ENCODE results near the gene C9orf153.
"Not testable (repeated sequence)": the region's sequence is repeated elsewhere in the genome, so short reads cannot be mapped to it uniquely, and the experiment has no call there.

C9orf153 gene

GRCh38 chr9:86259557-86259956 lies at the start of gene C9orf153:
Gene C9orf153 (minus strand): TSS chr9:86259657. CDS start chr9:86229603, 30,054 bp downstream.
- Histone ChIP-seq H3K9ac (ENCODE audit: low read length) (no peak within 1 kb of the TSS), H3K9me3 (ENCODE audit: control insufficient read depth, low read length) (no peaks in the 10 kb centered on the region), H3K36me3 (ENCODE audit: control insufficient read depth, insufficient read depth, low read length) (no peaks in the 10 kb centered on the region), H3K4me1 (ENCODE audit: control insufficient read depth, insufficient read depth, low read length) (no peaks in the 10 kb centered on the region), H3K27me3 (ENCODE audit: control insufficient read depth, insufficient read depth, low read length) (no peaks in the 10 kb centered on the region), H3K4me3 (ENCODE audit: low read length) (no peak within 1 kb of the TSS)

- Histone ChIP-seq H3K4me3 (ENCODE audit: low read length) (no peak overlapping the region), H3K9me3 (ENCODE audit: control insufficient read depth, low read length) (no peaks in the 10 kb centered on the region), H3K9ac (ENCODE audit: low read length) (no peak overlapping the region), H3K4me1 (ENCODE audit: control insufficient read depth, insufficient read depth, low read length) (no peaks in the 10 kb centered on the region), H3K27me3 (ENCODE audit: control insufficient read depth, insufficient read depth, low read length) (no peaks in the 10 kb centered on the region), H3K36me3 (ENCODE audit: control insufficient read depth, insufficient read depth, low read length) (peaks cover 5% of the 10 kb centered on the region)
Observed at GRCh38 chr9:86308687-86309086, 49.2 kb upstream of the C9orf153 start.

- no peak overlapping the region for H3K9ac ChIP-seq (ENCODE audit: low read length)
- H3K36me3 ChIP-seq (ENCODE audit: control insufficient read depth, insufficient read depth, low read length): peaks cover 16% of the 10 kb centered on the region
Observed at GRCh38 chr9:86304236-86304730, 44.8 kb upstream of the C9orf153 start.

DNA sequence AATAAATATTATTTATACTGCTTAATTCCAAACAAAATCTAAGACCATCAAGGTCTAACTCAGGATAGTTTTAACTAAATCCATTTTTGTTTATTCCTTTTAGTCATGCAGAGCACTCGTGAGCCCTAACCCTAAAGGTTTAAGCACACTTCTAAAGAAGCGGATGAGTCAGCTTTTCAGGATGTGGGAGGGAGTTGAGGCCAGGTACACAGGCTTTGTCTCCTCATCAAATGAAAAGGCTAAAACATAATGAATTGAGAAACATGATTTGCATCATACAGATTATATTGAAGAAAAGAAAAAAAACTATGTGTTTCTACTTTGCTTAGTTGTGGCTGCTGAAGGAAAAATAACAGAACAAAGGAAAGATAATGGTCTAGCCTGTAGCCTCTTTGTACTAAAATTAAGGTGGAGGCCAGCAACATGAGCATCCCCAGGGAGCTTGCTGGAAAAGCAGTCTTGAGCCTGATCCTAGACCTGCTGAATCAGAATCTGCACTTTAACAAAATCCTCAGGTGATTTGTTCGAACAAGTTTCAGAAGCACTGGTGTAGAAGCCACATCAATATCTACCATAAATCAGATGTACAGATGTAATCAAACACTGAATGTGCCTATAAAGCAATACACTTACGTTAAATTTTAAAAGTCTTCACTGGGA lies 44.0 kb upstream of the C9orf153 start:
- Histone ChIP-seq H3K4me3 (ENCODE audit: low read length) (no peak overlapping the region), H3K36me3 (ENCODE audit: control insufficient read depth, insufficient read depth, low read length) (peaks cover 16% of the 10 kb centered on the region), H3K27me3 (ENCODE audit: control insufficient read depth, insufficient read depth, low read length) (no peaks in the 10 kb centered on the region), H3K4me1 (ENCODE audit: control insufficient read depth, insufficient read depth, low read length) (no peaks in the 10 kb centered on the region), H3K9ac (ENCODE audit: low read length) (no peak overlapping the region), H3K9me3 (ENCODE audit: control insufficient read depth, low read length) (no peaks in the 10 kb centered on the region)

More at GRCh38 chr9:86304236-86304730, 44.8 kb upstream of the C9orf153 start:
- no peak overlapping the region for H3K4me3 ChIP-seq (ENCODE audit: low read length)
- H3K9me3 ChIP-seq (ENCODE audit: control insufficient read depth, low read length): no peaks in the 10 kb centered on the region
- no peaks in the 10 kb centered on the region for H3K4me1 ChIP-seq (ENCODE audit: control insufficient read depth, insufficient read depth, low read length)
- no peaks in the 10 kb centered on the region for H3K27me3 ChIP-seq (ENCODE audit: control insufficient read depth, insufficient read depth, low read length)

DNA sequence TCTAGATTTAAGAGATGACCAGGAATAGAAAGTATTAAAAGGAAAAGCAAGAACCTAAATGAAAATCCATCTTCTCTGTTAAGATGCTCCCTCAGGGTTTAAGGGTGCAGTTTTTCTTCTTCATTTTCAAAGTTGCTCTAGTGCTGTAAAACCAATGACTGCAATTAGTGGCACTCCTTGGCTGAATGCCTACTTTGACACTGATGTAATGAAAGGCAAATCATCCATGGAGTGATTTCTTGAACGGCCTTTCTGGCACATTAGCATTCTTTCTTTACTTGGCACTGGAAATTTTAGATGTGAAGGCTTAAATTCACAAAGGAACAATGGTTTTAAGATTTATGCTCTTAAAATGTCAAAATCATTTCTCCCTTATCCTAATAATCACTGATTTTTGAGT lies 42.2 kb upstream of the C9orf153 start:
- Histone ChIP-seq H3K9ac (ENCODE audit: low read length) (no peak overlapping the region), H3K4me3 (ENCODE audit: low read length) (no peak overlapping the region), H3K9me3 (ENCODE audit: control insufficient read depth, low read length) (no peaks in the 10 kb centered on the region), H3K4me1 (ENCODE audit: control insufficient read depth, insufficient read depth, low read length) (no peaks in the 10 kb centered on the region), H3K27me3 (ENCODE audit: control insufficient read depth, insufficient read depth, low read length) (no peaks in the 10 kb centered on the region), H3K36me3 (ENCODE audit: control insufficient read depth, insufficient read depth, low read length) (peaks cover 15% of the 10 kb centered on the region)

DNA sequence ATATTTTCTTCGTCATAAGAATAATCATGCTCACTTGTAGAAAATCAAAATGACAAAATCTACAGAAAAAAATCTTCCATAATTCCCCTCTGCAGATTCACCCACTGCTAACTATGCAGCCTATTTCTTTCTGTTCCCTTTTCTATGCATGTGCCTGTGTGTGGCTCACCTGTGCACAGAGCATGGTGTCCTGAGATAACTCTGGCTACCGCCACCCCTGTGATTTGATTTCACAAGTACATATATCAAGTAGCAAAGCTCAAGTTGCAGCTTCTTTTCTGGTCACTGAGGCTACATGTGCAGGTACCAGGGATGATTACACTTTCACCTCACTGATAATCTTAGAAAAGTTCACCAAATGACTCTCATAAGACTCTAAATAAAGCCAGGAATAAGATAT lies 41.2 kb upstream of the C9orf153 start:
- Histone ChIP-seq H3K27me3 (ENCODE audit: control insufficient read depth, insufficient read depth, low read length) (no peaks in the 10 kb centered on the region), H3K9me3 (ENCODE audit: control insufficient read depth, low read length) (no peaks in the 10 kb centered on the region), H3K9ac (ENCODE audit: low read length) (no peak overlapping the region), H3K4me3 (ENCODE audit: low read length) (no peak overlapping the region), H3K4me1 (ENCODE audit: control insufficient read depth, insufficient read depth, low read length) (no peaks in the 10 kb centered on the region), H3K36me3 (ENCODE audit: control insufficient read depth, insufficient read depth, low read length) (peaks cover 11% of the 10 kb centered on the region)

DNA sequence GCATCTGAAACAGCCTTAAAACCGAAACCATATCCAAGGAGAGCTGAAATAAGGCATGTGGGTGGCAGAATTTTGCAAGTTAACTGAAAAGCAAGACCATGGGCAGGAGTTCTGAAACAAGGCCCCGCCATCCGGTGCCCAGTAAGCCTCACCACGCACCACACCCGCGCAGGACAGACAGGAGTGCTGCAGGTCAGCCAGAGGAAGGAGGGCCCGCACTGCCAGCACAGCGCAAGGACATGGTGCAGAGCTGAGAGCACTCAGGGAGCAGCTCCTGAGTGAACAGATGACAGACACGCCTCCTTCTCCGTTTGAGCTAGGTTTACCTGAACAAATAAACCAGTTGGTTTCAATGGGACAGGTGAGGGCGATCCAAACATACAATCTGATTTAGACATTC lies 39.4 kb upstream of the C9orf153 start:
- Histone ChIP-seq H3K27me3 (ENCODE audit: control insufficient read depth, insufficient read depth, low read length) (no peaks in the 10 kb centered on the region), H3K9ac (ENCODE audit: low read length) (no peak overlapping the region), H3K9me3 (ENCODE audit: control insufficient read depth, low read length) (no peaks in the 10 kb centered on the region), H3K4me3 (ENCODE audit: low read length) (no peak overlapping the region), H3K36me3 (ENCODE audit: control insufficient read depth, insufficient read depth, low read length) (peaks cover 11% of the 10 kb centered on the region), H3K4me1 (ENCODE audit: control insufficient read depth, insufficient read depth, low read length) (no peaks in the 10 kb centered on the region)

GRCh38 chr9:86290341-86290740 lies 30.9 kb upstream of the C9orf153 start:
- not testable (repeated sequence) for H3K4me3 ChIP-seq (ENCODE audit: low read length); H3K9me3 ChIP-seq (ENCODE audit: control insufficient read depth, low read length); H3K4me1 ChIP-seq (ENCODE audit: control insufficient read depth, insufficient read depth, low read length); H3K36me3 ChIP-seq (ENCODE audit: control insufficient read depth, insufficient read depth, low read length); H3K9ac ChIP-seq (ENCODE audit: low read length); H3K27me3 ChIP-seq (ENCODE audit: control insufficient read depth, insufficient read depth, low read length)

DNA sequence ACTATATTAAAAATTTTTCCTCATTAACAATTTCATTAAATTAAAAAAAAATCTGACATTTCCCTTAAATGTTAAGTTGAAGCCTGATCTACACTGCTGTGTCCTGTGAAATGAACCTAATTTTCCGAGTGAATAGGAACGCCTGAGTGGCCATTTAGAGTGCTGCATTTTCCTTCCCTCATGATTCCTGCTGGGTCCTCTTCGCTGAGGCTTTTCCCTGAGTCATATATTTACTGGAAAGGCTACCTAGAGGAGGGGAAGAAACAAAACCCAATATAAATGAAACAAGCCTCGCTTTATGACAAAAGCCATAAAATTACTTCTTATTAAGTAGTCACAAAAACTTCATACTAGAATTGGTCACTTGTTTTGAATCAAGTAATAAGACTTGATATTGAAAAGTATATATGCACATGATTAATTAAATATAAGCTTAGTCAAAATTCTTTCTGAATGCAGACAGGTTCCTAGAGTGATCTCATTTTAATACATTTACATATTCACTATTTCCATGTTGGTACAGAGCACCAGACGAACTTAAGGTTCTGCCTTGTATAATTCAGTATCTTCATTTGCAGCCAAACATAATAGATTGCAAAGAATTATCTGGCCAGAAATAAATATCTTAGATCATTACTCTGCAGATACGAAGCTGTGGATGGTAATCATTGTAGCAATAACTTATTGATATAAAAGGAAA lies 29.2 kb upstream of the C9orf153 start:
- Histone ChIP-seq H3K27me3 (ENCODE audit: control insufficient read depth, insufficient read depth, low read length) (no peaks in the 10 kb centered on the region), H3K4me3 (ENCODE audit: low read length) (no peak overlapping the region), H3K9me3 (ENCODE audit: control insufficient read depth, low read length) (no peaks in the 10 kb centered on the region), H3K36me3 (ENCODE audit: control insufficient read depth, insufficient read depth, low read length) (no peaks in the 10 kb centered on the region), H3K9ac (ENCODE audit: low read length) (no peak overlapping the region), H3K4me1 (ENCODE audit: control insufficient read depth, insufficient read depth, low read length) (no peaks in the 10 kb centered on the region)

- no peaks in the 10 kb centered on the region for H3K9me3 ChIP-seq (ENCODE audit: control insufficient read depth, low read length)
Observed at GRCh38 chr9:86287013-86287412, 27.6 kb upstream of the C9orf153 start.

DNA sequence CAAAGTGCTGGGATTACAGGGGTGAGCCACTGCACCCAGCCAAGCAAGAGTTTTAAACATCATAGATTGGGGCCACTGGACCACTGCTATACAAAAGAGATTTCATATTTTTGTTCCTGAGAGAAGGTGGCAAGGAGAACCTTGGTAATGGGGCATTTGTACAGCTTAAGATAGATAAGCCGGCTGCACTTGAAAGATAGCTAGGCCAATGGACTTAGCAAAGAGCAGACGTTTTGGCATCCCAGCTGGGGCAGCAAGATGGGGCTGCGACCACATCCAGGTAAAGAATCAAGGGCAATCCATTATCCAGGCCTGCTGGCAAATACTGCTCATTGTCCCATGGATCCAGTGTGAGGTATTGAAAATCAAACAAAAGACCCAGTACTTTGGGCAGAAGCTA lies 26.8 kb upstream of the C9orf153 start:
- Histone ChIP-seq H3K9ac (ENCODE audit: low read length) (no peak overlapping the region), H3K9me3 (ENCODE audit: control insufficient read depth, low read length) (no peaks in the 10 kb centered on the region), H3K4me1 (ENCODE audit: control insufficient read depth, insufficient read depth, low read length) (peaks cover 4% of the 10 kb centered on the region), H3K27me3 (ENCODE audit: control insufficient read depth, insufficient read depth, low read length) (no peaks in the 10 kb centered on the region), H3K4me3 (ENCODE audit: low read length) (no peak overlapping the region), H3K36me3 (ENCODE audit: control insufficient read depth, insufficient read depth, low read length) (no peaks in the 10 kb centered on the region)

More at GRCh38 chr9:86287013-86287412, 27.6 kb upstream of the C9orf153 start:
- no peaks in the 10 kb centered on the region for H3K36me3 ChIP-seq (ENCODE audit: control insufficient read depth, insufficient read depth, low read length)
- no peaks in the 10 kb centered on the region for H3K27me3 ChIP-seq (ENCODE audit: control insufficient read depth, insufficient read depth, low read length)
- H3K4me3 ChIP-seq (ENCODE audit: low read length): no peak overlapping the region
- no peak overlapping the region for H3K9ac ChIP-seq (ENCODE audit: low read length)
- peaks cover 4% of the 10 kb centered on the region for H3K4me1 ChIP-seq (ENCODE audit: control insufficient read depth, insufficient read depth, low read length)

DNA sequence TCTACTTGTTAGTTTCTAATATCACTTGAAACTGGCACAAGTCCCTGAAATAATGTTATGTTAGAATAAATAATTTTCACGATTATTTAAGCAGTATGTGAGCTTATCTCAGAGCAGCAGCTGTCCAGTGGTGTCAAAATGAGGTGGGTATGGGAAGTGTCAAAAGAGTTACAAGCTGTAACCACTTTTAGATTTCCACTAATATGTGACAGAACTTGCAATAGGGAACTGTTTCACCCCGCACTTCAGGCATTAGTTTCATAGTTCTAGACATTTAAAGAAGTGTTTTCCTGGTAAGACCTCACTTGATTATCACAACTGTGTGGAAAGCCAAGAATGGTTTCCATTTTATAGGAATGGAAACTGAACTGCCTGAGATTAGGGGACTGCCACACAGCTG lies 25.8 kb upstream of the C9orf153 start:
- Histone ChIP-seq H3K4me1 (ENCODE audit: control insufficient read depth, insufficient read depth, low read length) (peaks cover 4% of the 10 kb centered on the region), H3K27me3 (ENCODE audit: control insufficient read depth, insufficient read depth, low read length) (no peaks in the 10 kb centered on the region), H3K9ac (ENCODE audit: low read length) (no peak overlapping the region), H3K9me3 (ENCODE audit: control insufficient read depth, low read length) (no peaks in the 10 kb centered on the region), H3K4me3 (ENCODE audit: low read length) (no peak overlapping the region), H3K36me3 (ENCODE audit: control insufficient read depth, insufficient read depth, low read length) (no peaks in the 10 kb centered on the region)
